HG03060 (cell line): ENCODE data around the gene BECN2.

Source experiments
- ATAC-seq: cut with Tn5 transposase; IDR thresholded peaks from one replicate; pipeline ENCODE4 v1.9.1; 2021; ENCODE audit warnings: low read depth, moderate number of reproducible peaks; ENCODE audit not compliant: unreplicated experiment

Gene BECN2

GRCh38 chr1:241957692-241958494 is at the start of gene BECN2:
Gene BECN2, plus strand, starts transcription at chr1:241957767. Its CDS starts 0 bp downstream, at chr1:241957767.
- ATAC-seq = no peak

- no peak for ATAC-seq
Measured at GRCh38 chr1:241916196-241916595, 41.4 kb upstream of the BECN2 start.

GRCh38 chr1:241917487-241917886 is 40.1 kb upstream of the BECN2 start:
- no peak for ATAC-seq

GRCh38 chr1:241918879-241919278 is 38.7 kb upstream of the BECN2 start:
- no peak for ATAC-seq

- no peak for ATAC-seq
Measured at GRCh38 chr1:241924080-241924808, 33.3 kb upstream of the BECN2 start.

DNA sequence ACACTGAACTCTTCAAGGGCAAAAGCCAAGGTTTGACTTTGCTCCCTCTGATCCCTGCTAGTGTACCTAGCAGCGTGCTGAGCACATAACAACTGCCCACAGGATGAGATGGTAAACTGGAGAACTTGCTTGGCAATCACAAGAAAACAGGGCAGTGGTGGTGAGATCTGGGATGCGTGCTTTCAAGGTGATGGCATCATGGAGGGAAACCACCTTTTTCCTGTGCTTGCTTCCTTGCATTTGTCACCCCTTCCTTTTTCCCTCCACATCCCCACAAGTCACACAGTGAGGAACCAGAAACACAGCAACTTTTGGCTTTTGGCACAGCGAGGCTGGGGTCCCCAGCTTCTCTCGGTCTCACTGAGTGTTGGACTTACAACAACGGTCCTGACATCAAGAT is 31.4 kb upstream of the BECN2 start:
- ATAC-seq = no peak

DNA sequence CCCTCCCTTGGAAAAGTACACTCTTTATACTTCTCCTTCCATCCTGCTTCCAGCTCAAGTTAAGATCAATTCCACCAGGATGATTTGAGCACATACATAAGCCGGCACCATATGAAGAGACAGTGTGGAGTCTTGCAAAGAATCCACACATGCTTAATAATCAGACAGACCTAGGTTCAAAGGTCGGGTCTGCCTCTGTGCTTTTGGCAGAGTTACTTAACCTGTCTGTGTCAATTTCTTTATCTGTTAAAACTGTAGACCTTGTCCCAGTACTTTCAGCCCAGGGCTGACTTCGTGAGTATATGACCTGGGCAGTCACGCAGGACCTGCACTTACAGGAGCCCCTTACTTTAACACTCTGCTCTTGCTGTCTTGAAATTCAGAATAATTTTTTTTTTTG is 30.2 kb upstream of the BECN2 start:
- ATAC-seq = no peak

DNA sequence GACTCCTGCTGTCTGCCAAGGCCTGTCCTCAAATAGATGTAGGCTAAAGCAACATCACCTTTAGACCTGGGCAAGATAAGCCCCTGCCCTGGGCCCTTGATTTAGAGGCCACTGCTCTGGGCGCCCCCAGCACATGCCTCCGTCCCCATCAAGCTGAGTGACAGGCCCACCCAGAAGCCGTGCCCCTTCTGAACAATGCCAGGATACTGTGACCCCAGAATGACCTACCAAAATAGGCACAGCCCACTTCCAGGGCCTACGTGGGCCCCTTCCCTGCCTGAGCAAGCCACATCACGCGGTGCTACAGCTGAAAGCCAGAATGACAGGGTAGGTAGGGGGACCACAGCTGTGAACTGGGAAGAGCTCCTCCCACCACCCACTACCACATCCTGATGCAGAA is 24.7 kb upstream of the BECN2 start:
- ATAC-seq = no peak

DNA sequence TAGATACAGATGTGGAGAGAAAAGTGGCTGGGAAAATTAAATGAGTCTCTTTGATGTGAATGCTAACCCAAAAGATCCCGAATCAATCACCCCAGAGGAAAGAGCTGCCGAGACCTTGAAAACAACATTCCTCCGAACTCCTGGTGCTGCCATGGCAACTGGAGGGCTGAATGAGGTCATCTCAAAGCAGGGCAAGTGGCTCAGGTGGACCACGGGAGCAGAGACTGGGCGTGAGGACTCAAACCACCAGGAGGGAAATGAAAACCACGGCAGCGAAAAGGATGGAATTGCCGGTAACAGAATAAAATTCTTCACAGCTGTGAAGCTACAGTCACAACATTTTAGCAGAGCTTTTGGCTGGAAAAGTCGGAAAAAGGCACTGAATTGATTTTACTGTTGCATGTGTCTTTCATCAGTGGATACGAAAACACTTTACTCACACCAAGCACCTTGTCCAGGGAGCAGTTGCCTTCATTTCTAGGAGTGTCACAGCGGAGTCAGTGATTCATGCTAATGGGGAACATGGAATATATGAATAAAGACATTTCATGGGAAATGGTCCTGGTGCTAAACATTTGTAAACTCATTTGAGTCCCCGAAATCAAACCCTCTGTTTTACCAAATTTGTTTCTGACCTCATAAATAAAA is 23.2 kb upstream of the BECN2 start:
- no peak for ATAC-seq

DNA sequence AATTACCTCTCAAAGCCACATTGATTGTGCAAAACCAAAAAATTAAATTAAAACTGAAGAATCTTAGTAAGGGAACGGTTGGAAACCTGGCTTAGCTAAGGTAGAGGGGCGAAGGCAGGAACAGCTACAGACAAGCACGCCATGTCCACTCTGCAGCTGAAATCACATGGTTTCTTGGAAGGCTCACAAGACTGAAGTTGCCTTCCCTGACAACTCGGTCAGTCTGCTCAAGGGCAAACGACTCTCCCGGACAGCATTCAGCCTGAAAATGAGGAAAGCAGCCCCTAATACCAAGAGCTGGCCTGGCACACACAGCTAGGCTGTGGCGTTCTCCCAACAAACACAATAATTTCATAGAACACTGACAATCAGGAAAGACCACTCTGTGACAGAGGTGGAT is 22.7 kb upstream of the BECN2 start:
- no peak for ATAC-seq

DNA sequence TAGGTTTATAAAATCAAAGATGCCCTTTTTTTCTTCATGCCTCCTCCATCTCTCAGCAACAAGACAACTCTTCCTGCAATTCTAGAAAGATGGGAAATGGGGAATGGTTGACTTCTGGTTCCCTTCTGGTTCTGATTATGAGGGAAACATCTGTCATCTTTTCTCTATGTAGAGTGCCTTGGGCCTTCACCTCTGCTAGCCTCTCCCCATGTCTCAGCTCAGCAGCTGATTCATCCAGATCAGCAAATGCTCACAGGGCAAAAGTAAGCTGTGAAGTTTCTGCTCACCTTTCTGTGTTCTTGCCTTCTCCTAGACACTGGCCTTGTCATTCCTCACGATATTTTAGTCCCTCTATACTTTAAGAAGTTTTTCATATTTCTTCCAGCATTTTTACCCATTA is 17.8 kb upstream of the BECN2 start:
- ATAC-seq = no peak

- ATAC-seq = no peak
Measured at GRCh38 chr1:241942738-241943137, 14.8 kb upstream of the BECN2 start.

DNA sequence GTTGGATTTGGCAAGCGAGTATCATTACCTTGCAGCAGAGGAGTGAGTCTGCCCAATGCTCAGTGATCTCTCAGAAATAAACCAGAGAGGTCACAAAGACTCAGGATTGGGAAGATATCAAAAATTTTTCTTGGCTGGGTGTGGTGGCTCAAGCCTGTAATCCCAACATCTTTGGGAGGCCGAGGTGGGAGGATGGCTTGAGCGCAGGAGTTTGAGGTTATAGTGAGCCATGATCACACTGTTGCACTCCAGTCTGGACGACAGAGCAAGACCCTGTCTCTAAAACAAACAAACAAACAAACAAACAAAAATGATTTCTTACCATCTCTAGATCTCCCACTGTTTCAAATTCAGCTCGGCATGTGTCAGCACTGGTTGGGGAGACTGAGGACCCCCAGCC is 13.3 kb upstream of the BECN2 start:
- ATAC-seq = no peak

GRCh38 chr1:241947354-241947753 is 10.2 kb upstream of the BECN2 start:
- ATAC-seq = no peak

- ATAC-seq = no peak
Measured at GRCh38 chr1:241950390-241950789, 7.2 kb upstream of the BECN2 start.

- ATAC-seq = no peak
Measured at GRCh38 chr1:241962153-241962552, 4.6 kb downstream of the BECN2 start.

DNA sequence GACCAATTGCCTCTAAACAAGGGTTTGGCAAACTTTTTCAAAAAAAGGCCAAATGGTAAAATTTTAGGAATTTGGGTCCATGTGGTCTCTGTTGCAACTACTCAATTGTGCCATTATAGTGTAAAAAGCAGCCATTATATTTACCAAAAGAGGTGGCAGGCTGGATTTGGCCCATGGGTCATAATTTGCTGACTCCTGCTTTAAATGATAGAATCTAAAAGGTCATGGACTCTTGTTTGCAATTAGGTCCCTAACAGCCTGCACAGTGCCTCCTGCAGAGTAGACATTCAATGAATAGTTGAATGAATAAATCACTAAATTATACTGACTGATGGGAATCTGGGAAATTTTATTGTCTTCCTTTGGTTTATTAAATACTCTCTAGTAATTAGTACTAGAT is 6.2 kb downstream of the BECN2 start:
- no peak for ATAC-seq

DNA sequence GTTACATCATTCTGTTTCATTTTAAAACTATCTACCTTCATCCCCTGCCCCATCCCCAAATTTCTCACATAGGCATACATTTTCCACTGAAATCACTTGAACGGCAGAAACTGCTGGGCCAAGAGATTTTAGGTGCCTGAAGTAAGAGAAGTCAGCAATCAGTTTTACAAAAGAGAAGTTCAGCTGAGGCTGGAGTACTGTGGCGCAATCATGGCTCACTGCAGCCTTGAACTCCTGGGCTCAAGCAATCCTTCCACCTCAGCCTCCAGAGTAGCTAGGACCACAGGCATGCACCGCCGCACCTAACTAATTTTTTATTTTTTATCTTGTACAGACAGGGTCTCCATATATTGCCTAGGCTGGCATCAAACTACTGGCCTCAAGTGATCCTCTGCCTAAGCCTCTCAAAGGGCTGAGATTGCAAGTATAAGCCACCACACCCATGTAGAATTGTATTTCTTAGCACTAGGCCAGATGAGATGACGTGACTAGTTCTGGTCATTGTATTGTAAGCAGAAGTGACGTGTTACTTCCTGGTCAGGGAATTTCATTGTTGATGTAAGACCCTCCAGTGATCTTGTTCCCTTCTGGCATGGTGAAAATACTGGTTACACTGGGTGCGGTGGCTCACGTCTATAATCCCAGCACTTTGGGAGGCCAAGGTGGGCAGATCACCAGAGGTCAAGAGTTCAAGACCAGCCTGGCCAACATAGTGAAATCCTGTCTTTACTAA is 7.1 kb downstream of the BECN2 start:
- no peak for ATAC-seq

GRCh38 chr1:241968611-241969010 is 11.0 kb downstream of the BECN2 start:
- no peak for ATAC-seq

DNA sequence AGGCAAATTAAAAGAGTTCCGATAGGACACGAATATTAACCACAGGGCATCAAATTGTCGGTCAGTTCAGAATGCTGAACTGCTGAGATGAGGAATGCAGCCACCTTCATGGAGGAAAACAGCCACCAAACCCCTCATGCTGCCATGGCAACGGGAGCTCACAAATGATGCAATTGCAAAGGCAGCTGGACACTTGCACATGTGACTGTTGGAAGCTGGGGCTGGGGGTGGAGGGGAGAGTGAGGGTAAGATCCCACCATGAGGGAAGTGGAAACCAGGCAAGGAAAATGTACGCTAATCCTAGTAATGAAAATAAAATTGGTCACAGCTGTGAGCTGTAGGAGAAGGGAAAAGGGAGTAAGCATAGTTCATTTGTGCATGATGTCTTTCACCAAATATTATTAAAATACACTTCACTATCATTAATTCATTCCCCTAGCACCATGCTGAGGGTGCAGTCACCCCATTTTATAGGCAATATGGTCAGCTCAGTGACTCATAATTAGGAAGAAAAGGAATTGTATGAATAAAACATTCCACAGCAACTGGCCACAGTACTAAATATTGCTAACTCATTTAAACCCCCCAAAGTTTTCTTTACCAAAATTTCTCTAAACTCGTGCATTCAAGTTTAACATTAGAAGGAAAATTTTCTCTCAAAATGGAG is 15.3 kb downstream of the BECN2 start:
- no peak for ATAC-seq
